ENCODE results near the gene TP73.

Gene TP73

DNA sequence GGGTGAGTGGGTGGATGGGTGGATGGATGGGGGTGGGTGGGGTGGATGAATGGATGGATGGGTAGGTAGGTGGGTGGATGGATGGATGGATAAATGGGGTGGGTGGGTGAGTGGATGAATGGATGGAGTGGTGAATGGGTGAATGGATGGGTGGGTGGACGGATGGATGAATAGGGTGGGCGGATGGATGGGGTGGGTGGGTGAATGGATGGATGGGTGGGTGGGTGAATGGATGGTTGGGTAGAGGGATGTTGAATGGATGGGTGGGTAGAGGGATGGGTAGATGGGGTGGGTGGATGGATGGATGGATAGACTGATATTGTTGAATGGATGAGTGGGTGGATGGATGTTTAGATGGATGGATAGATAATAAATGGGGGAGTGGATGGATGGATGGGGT, 73.0 kb downstream of the TP73 start:
- H3K36me3 ChIP-seq (ENCODE audit: insufficient read depth, insufficient read length, low read length): no peaks in the 10 kb centered on the region
- no peak for DNase-seq (ENCODE audit: low read depth, low spot score)
- peaks cover 7% of the 10 kb centered on the region for H3K4me1 ChIP-seq (ENCODE audit: insufficient read depth, insufficient read length)
- no peak overlapping the region for H3K4me3 ChIP-seq (ENCODE audit: insufficient read length, low read depth)
- H3K9ac ChIP-seq (ENCODE audit: insufficient read length, low read depth): no peak overlapping the region
- H3K27me3 ChIP-seq (ENCODE audit: insufficient read depth, insufficient read length): no peaks in the 10 kb centered on the region
- no peaks in the 10 kb centered on the region for H3K9me3 ChIP-seq (ENCODE audit: insufficient read depth, low read length)
- TF ChIP-seq YY1 (IDR thresholded peaks at IDR 0.05; ENCODE audit: insufficient read depth, insufficient read length) (no peak), SUZ12 (IDR thresholded peaks at IDR 0.05; ENCODE audit: extremely low read depth, insufficient read depth, insufficient read length) (no peak), ZNF274 (IDR thresholded peaks at IDR 0.05; ENCODE audit: low read depth, low read length) (no peak)

DNA sequence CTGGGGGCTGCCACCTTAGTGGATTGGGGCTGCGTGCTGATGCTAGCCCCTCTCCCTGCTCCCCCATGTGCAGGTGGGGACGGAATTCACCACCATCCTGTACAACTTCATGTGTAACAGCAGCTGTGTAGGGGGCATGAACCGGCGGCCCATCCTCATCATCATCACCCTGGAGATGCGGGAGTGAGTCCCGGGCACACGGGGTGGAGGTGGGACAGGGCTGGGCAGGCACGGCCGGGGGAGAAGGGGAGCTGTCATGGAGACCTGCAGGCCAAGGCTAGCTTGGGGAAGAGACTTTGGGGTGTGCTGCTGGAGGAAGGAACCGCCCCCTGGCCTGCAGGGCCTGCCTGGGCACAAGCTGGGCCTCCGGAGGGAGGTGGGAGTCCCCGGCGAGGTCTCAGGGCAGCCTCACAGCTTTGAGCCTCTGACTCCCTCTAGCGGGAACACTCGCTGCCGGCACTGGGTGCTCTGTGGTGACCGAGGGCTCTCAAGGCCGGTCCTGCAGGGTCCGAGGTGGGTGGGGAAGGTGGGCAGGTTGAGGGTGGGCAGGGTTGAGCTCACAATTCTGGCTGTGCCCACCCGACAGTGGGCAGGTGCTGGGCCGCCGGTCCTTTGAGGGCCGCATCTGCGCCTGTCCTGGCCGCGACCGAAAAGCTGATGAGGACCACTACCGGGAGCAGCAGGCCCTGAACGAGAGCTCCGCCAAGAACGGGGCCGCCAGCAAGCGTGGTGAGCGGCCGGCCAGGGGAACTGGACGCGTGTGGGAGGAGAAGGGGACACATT, 74.9 kb downstream of the TP73 start:
- no peak overlapping the region for H3K4me3 ChIP-seq (ENCODE audit: insufficient read length, low read depth)
- peaks cover 7% of the 10 kb centered on the region for H3K4me1 ChIP-seq (ENCODE audit: insufficient read depth, insufficient read length)
- no peaks in the 10 kb centered on the region for H3K36me3 ChIP-seq (ENCODE audit: insufficient read depth, insufficient read length, low read length)
- no peak overlapping the region for H3K9ac ChIP-seq (ENCODE audit: insufficient read length, low read depth)
- no peaks in the 10 kb centered on the region for H3K9me3 ChIP-seq (ENCODE audit: insufficient read depth, low read length)
- no peak for DNase-seq (ENCODE audit: low read depth, low spot score)
- TF ChIP-seq YY1 (IDR thresholded peaks at IDR 0.05; ENCODE audit: insufficient read depth, insufficient read length) (no peak), ZNF274 (IDR thresholded peaks at IDR 0.05; ENCODE audit: low read depth, low read length) (no peak), SUZ12 (IDR thresholded peaks at IDR 0.05; ENCODE audit: extremely low read depth, insufficient read depth, insufficient read length) (no peak)
- no peaks in the 10 kb centered on the region for H3K27me3 ChIP-seq (ENCODE audit: insufficient read depth, insufficient read length)

DNA sequence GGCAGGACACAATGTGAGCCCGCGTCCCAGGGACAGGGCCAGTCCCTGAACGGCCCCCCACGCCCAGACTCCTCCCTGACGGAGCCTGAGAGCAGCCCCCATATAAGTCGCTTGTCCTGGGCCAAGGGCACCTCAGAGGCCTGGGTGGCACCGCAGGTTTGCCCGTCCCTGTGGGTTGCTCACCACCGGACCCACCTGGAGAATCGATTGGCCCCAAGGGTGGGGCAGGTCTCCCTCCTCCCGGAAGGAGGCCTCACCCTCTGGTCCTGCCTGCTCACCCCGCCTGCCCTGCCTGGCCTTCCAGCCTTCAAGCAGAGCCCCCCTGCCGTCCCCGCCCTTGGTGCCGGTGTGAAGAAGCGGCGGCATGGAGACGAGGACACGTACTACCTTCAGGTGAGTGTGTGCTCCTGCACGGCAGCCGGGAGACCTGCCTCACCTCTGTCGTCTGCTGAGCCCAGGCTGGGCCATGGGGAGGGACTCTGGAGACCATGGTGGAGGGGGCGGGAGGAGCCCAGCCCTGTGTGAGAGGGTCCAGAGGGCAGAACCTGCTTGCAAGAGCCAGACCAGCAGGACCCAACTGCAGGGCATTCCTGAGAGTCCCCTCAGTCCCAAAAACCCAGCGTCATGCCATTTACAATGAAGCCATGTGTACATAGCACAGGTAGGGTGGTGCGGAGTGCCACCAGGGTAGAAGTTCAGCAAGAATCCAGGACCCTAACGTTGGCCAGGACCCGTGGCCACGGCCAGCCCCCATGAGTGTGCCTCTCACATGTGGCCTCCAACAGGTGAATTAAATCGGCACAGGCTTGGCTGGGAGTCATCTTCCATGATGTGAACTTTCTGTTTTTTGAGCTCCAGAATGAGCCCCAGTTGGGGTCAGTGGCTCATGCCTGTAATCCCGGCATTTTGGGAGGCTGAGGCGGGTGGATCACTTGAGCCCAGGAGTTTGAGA, 75.8 kb downstream of the TP73 start:
- no peak for TF ChIP-seq SUZ12 (IDR thresholded peaks at IDR 0.05; ENCODE audit: extremely low read depth, insufficient read depth, insufficient read length)
- no peak for TF ChIP-seq YY1 (IDR thresholded peaks at IDR 0.05; ENCODE audit: insufficient read depth, insufficient read length)
- TF ChIP-seq ZNF274 (IDR thresholded peaks at IDR 0.05; ENCODE audit: low read depth, low read length): no peak
- no peaks in the 10 kb centered on the region for H3K9me3 ChIP-seq (ENCODE audit: insufficient read depth, low read length)
- H3K4me3 ChIP-seq (ENCODE audit: insufficient read length, low read depth): no peak overlapping the region
- H3K4me1 ChIP-seq (ENCODE audit: insufficient read depth, insufficient read length): peaks cover 11% of the 10 kb centered on the region
- H3K9ac ChIP-seq (ENCODE audit: insufficient read length, low read depth): peak overlapping the region; percentile 32
- H3K36me3 ChIP-seq (ENCODE audit: insufficient read depth, insufficient read length, low read length): no peaks in the 10 kb centered on the region
- DNase-seq (ENCODE audit: low read depth, low spot score): no peak
- H3K27me3 ChIP-seq (ENCODE audit: insufficient read depth, insufficient read length): no peaks in the 10 kb centered on the region

DNA sequence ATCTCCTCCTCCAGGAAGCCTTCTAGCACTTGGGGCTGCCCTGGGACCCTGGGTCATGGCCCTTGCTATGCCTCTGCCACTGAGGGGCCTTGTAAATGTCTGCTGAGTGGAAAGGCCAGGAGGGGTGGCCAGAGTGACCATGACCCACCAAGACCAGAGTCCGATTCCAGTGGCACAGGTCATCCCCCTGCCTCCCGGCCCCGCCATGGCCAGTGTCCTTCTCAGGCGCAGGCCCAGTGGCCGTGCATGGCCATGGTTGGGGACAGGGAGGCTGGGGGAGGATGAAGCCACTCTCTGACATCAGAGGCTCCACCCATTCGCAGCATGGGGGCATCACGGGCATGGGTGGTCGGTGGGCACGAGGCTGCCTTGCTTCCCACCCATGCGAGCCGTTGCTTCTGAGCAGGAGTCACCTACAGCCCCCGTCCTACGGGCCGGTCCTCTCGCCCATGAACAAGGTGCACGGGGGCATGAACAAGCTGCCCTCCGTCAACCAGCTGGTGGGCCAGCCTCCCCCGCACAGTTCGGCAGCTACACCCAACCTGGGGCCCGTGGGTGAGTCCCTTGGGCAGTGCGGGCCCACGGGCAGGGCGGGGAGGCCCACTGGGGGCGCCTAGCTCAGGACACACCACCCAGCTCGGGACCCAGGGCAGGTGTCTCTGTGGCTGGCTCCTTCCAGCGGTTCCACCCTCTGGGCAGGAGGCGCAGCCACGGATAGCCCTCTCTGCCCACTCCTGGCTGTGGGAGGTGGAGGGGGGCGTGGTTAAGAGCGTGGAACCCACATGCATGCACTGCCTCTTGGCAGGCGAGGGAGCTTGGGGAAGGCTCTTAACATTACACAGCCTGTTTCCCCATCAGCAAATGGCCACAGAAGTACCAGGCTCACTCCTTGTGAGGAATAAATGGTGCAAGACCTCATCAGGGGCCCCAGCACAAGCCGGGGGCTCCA, 77.6 kb downstream of the TP73 start:
- no peak overlapping the region for H3K4me3 ChIP-seq (ENCODE audit: insufficient read length, low read depth)
- no peak for DNase-seq (ENCODE audit: low read depth, low spot score)

DNA sequence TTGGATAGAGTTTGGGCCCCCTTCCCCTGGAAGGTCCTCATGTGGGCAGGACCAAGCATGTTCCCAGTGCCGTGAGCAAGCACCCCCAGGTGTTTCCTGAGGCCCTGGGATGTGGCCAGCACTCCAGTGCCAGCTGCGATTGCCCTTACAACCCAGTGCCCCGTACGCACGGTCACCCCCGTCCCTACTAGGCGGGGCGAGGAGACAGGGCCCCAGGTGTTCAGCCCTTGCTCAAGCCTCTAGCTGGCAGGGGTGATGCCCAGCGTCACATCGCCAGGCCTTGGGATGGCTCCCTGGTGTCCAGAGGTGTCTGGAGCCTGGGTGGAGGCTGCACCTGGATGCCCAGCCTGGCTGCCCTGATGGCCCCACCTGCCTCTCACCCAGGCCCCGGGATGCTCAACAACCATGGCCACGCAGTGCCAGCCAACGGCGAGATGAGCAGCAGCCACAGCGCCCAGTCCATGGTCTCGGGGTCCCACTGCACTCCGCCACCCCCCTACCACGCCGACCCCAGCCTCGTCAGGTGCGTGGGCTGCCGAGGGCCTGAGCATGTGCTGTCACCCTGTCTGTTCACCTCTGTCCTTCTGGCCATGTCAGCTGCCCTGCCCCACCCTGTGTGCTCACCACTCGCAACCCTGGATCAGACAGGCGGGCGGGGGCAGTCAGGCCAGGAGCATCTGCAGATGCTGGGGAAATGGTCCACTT, 78.4 kb downstream of the TP73 start:
- no peak for DNase-seq (ENCODE audit: low read depth, low spot score)
- H3K9me3 ChIP-seq (ENCODE audit: insufficient read depth, low read length): no peaks in the 10 kb centered on the region
- H3K4me3 ChIP-seq (ENCODE audit: insufficient read length, low read depth): no peak overlapping the region
- TF ChIP-seq YY1 (IDR thresholded peaks at IDR 0.05; ENCODE audit: insufficient read depth, insufficient read length) (no peak), SUZ12 (IDR thresholded peaks at IDR 0.05; ENCODE audit: extremely low read depth, insufficient read depth, insufficient read length) (no peak), ZNF274 (IDR thresholded peaks at IDR 0.05; ENCODE audit: low read depth, low read length) (no peak)
- no peak overlapping the region for H3K9ac ChIP-seq (ENCODE audit: insufficient read length, low read depth)
- no peaks in the 10 kb centered on the region for H3K27me3 ChIP-seq (ENCODE audit: insufficient read depth, insufficient read length)
- H3K36me3 ChIP-seq (ENCODE audit: insufficient read depth, insufficient read length, low read length): peaks cover 11% of the 10 kb centered on the region
- H3K4me1 ChIP-seq (ENCODE audit: insufficient read depth, insufficient read length): peaks cover 14% of the 10 kb centered on the region

More for the DNA sequence above, 77.6 kb downstream of the TP73 start:
- Histone ChIP-seq H3K9ac (ENCODE audit: insufficient read length, low read depth) (no peak overlapping the region), H3K9me3 (ENCODE audit: insufficient read depth, low read length) (no peaks in the 10 kb centered on the region), H3K36me3 (ENCODE audit: insufficient read depth, insufficient read length, low read length) (peaks cover 4% of the 10 kb centered on the region), H3K4me1 (ENCODE audit: insufficient read depth, insufficient read length) (peaks cover 14% of the 10 kb centered on the region), H3K27me3 (ENCODE audit: insufficient read depth, insufficient read length) (no peaks in the 10 kb centered on the region)
- no peak for TF ChIP-seq YY1 (IDR thresholded peaks at IDR 0.05; ENCODE audit: insufficient read depth, insufficient read length)
- no peak for TF ChIP-seq ZNF274 (IDR thresholded peaks at IDR 0.05; ENCODE audit: low read depth, low read length)
- no peak for TF ChIP-seq SUZ12 (IDR thresholded peaks at IDR 0.05; ENCODE audit: extremely low read depth, insufficient read depth, insufficient read length)
